DMS53 treated with DMSO at 0.1 percent for 48 hours (cell line): ENCODE data around the gene DES.
A peak's percentile ranks its signal among the peaks of the same experiment; 100 is the strongest.

Source experiments
- DNase-seq: peaks from one replicate; lab custom pipeline; 2025; ENCODE audit not compliant: unreplicated experiment; lab: John Stamatoyannopoulos, UW

Gene DES

DNA sequence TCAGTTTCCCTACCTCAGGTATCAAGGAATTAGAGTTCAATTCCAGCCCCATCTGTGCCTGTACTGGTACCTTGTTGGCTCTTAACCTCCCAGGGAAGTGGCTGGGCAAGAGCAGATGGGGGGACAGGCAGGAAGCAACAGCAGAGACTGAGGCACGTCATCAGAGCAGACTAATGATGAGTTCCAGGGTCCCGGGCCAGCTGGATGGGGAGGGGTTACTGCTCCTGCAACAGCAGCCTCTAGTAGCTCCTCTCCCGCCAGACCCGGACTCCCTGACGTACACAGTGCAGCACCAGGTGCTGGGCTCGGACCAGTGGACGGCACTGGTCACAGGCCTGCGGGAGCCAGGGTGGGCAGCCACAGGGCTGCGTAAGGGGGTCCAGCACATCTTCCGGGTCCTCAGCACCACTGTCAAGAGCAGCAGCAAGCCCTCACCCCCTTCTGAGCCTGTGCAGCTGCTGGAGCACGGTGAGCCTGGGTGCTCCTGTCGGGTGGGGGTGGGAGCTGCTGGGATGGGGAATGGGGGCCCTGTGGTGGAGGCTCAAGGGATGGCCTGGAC is 54.5 kb downstream of the DES start:
- no peak for DNase-seq

DNA sequence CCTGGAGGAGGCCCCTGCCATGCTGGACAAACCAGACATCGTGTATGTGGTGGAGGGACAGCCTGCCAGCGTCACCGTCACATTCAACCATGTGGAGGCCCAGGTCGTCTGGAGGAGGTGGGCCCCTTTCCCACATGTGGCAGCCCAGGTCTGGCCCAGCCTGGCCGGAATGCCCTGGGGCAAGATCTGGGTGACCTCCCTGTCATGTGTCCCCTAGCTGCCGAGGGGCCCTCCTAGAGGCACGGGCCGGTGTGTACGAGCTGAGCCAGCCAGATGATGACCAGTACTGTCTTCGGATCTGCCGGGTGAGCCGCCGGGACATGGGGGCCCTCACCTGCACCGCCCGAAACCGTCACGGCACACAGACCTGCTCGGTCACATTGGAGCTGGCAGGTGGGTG is 55.3 kb downstream of the DES start:
- DNase-seq, result no peak

GRCh38 chr2:219474285-219475060 is 56.3 kb downstream of the DES start:
- no peak for DNase-seq

- DNase-seq, result no peak
These were observed 57.1 kb downstream of the DES start for GRCh38 chr2:219475278-219475677.

DNA sequence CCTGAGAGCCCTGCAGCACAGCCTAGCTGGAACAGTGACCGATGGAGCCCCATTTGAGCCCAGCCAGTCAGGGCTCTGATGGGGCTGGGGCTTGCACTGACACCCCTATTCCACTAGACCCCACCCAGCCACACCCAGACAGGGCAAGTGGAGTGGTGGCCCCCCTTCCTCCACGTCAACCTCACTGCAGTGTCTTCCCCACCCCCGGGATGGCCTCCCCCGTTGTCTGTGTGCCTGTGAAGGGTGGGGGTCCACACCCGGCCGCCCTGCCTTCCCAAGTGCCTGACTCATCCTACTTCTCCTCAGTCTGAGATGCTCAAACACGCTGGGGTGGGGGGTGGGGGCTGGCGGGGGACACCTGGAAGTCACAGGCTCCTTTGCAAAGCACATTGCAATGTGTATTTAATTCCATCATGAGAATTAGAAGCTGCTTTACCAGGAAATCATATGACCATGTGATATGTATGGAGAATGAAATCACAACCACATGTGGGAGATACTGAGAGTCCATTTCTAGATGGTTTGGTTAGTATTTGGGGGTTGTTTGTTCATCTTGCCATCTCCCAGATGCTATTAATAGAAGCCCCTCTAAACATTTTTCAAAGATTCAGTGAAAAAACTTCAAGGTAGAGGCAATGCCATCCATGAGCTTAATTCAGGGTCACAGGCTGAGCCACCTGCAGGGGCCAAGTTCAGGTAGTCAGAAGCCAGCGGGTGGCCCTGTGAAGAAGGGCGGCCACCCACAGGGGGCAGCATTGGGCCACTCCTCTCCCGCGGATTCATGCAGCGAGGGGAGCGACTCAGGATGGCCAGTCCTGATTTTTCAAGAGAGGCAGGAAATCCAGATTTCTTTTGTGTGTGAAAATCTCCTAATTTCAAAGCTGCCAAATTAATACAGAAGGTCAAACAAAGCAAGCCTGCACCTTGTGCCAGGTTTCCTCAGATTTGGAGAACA is 57.8 kb downstream of the DES start:
- peak; percentile 58 for DNase-seq
